Dermis blood vessel endothelial cell (primary cell): Measurements from ENCODE around the gene MTIF2. TPM values are rescaled to one million over a fixed set of nuclear protein-coding genes. Genes with fewer than 3 reads are reported as not detected.
"Not testable (repeated sequence)": the region's sequence is repeated elsewhere in the genome, so short reads cannot be mapped to it uniquely, and the experiment has no call there.

Source experiments
- DNase-seq: peaks from one replicate; pipeline ENCODE4 v3.0.0; 2010
- total RNA-seq: library from RNA; depleted of rRNA; stranded (reverse); fragments of >200 nt; gene quantifications from 2 replicates; pipeline ENCODE4 v1.2.3, GENCODE V29; 2014

MTIF2 gene
- total RNA-seq, 1 donor from 2014 or later: 30.8 TPM

- peak; percentile 62 for DNase-seq
These were observed 29.3 kb downstream of the MTIF2 start for GRCh38 chr2:55239656-55240222.

- no peak for DNase-seq
These were observed 32.0 kb downstream of the MTIF2 start for GRCh38 chr2:55236992-55237543.

GRCh38 chr2:55235724-55236538, 33.1 kb downstream of the MTIF2 start:
- DNase-seq: no peak

- DNase-seq: no peak
These were observed 35.4 kb downstream of the MTIF2 start for GRCh38 chr2:55233658-55233940.

GRCh38 chr2:55232863-55233657, 36.0 kb downstream of the MTIF2 start:
- DNase-seq: peak; percentile 49

GRCh38 chr2:55232084-55232862, 36.8 kb downstream of the MTIF2 start, which contains the start of the genes CLHC1 and RPS27A:
Gene CLHC1, minus strand, starts transcription at chr2:55232293. Its CDS starts 9,882 bp downstream, at chr2:55222411.
Gene RPS27A, plus strand, starts transcription at chr2:55232688. Its CDS starts 137 bp downstream, at chr2:55232825.
- peak; percentile 98 for DNase-seq

GRCh38 chr2:55231546-55232083, 37.4 kb downstream of the MTIF2 start:
- DNase-seq: no peak

GRCh38 chr2:55230551-55230950, 38.5 kb downstream of the MTIF2 start:
- no peak for DNase-seq

GRCh38 chr2:55229221-55229620, 39.8 kb downstream of the MTIF2 start:
- no peak for DNase-seq

- DNase-seq: no peak
These were observed 40.8 kb downstream of the MTIF2 start for GRCh38 chr2:55228226-55228563.

- DNase-seq: peak; percentile 57
These were observed 41.4 kb downstream of the MTIF2 start for GRCh38 chr2:55227437-55228225.

GRCh38 chr2:55225481-55226020, 43.5 kb downstream of the MTIF2 start:
- no peak for DNase-seq

GRCh38 chr2:55224761-55225261, 44.2 kb downstream of the MTIF2 start:
- DNase-seq: no peak

- DNase-seq: peak; percentile 7
These were observed 44.9 kb downstream of the MTIF2 start for GRCh38 chr2:55223958-55224760.

GRCh38 chr2:55213822-55214221, 55.2 kb downstream of the MTIF2 start:
- DNase-seq: no peak

- DNase-seq: no peak
These were observed 64.1 kb downstream of the MTIF2 start for GRCh38 chr2:55204950-55205349.

GRCh38 chr2:55204536-55204935, 64.5 kb downstream of the MTIF2 start:
- DNase-seq: no peak

- DNase-seq: no peak
These were observed 68.6 kb downstream of the MTIF2 start for GRCh38 chr2:55200416-55200815.

- DNase-seq: no peak
These were observed 72.5 kb downstream of the MTIF2 start for GRCh38 chr2:55196526-55196925.

- not testable (repeated sequence) for DNase-seq
These were observed 77.1 kb downstream of the MTIF2 start for GRCh38 chr2:55191888-55192287.
